ENCODE measurements around the gene ANKDD1A. TPM values are rescaled to one million over a fixed set of nuclear protein-coding genes. Genes with fewer than 3 reads are reported as not detected.

The ANKDD1A gene
- total RNA-seq, 4 donors from 2014 or later, result 0.45 to 7.8 (median 2.4) TPM

GRCh38 chr15:64930019-64930652 is 18.4 kb downstream of the ANKDD1A start:
- intact Hi-C loops (cut with DNase I), result no loop called here
- TF ChIP-seq CTCF (IDR thresholded peaks at IDR 0.05), result no peak
- 82 to 86% methylated on average over 10 of the region's 10 CpGs for WGBS, 2 donors
- H3K27me3 ChIP-seq, result no peaks in the 10 kb centered on the region
- no peaks in the 10 kb centered on the region for H3K9me3 ChIP-seq
- H3K36me3 ChIP-seq, result peaks cover 0 to 26% (median 0%) of the 10 kb centered on the region in 3 donors
- H3K27ac ChIP-seq, result no peak overlapping the region
- peaks cover 0 to 11% (median 0%) of the 10 kb centered on the region in 3 donors for H3K4me1 ChIP-seq
- no peak overlapping the region for H3K4me3 ChIP-seq
- no peak for DNase-seq

- DNase-seq, result no peak
- WGBS, 2 donors, result 68 to 75% methylated on average over 4 to 9 of the region's 11 CpGs
- H3K4me1 ChIP-seq, result peaks cover 0 to 11% (median 0%) of the 10 kb centered on the region in 3 donors
- H3K36me3 ChIP-seq, result peaks cover 0 to 27% (median 0%) of the 10 kb centered on the region in 3 donors
- intact Hi-C loops (cut with DNase I), result no loop called here
- TF ChIP-seq CTCF (IDR thresholded peaks at IDR 0.05) (no peak), POLR2A (IDR thresholded peaks at IDR 0.05) (no peak)
- no peaks in the 10 kb centered on the region for H3K27me3 ChIP-seq
- no peak overlapping the region for H3K27ac ChIP-seq
- H3K4me3 ChIP-seq, result no peak overlapping the region
- H3K9me3 ChIP-seq, result no peaks in the 10 kb centered on the region
These were observed 19.2 kb downstream of the ANKDD1A start for GRCh38 chr15:64930778-64931371.

- no peak overlapping the region for H3K4me3 ChIP-seq
- no peaks in the 10 kb centered on the region for H3K9me3 ChIP-seq
- H3K4me1 ChIP-seq, result peaks cover 0 to 11% (median 0%) of the 10 kb centered on the region in 3 donors
- DNase-seq, result no peak
- no peak overlapping the region for H3K27ac ChIP-seq
- H3K27me3 ChIP-seq, result no peaks in the 10 kb centered on the region
- WGBS, 2 donors, result 87 to 100% methylated on average over 1 to 6 of the region's 8 CpGs
- TF ChIP-seq CTCF (IDR thresholded peaks at IDR 0.05) (no peak), POLR2A (IDR thresholded peaks at IDR 0.05) (no peak)
- intact Hi-C loops (cut with DNase I), result no loop called here
- H3K36me3 ChIP-seq, result peaks cover 0 to 32% (median 0%) of the 10 kb centered on the region in 3 donors
These were observed 19.7 kb downstream of the ANKDD1A start for GRCh38 chr15:64931381-64931780.

DNA sequence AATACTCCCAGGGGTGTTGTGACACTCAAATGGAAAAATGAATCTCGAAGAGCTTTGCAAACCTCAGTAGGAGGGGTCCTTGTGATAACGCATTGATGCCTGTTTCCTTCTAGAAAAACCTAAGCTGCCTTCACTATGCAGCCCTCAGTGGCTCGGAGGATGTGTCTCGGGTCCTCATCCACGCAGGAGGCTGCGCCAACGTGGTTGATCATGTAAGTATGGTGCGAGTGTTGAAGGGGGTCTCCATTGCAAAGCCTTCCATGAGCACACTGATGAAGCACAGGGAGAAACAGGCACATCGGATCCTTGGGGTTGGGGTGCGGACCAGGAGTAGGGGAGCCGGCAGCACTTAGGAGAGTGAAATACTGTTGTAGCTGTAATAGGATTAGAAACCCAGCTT is 22.3 kb downstream of the ANKDD1A start:
- no peak for TF ChIP-seq CTCF (IDR thresholded peaks at IDR 0.05)
- TF ChIP-seq POLR2A (IDR thresholded peaks at IDR 0.05), result no peak
- no peak for DNase-seq
- 97 to 98% methylated on average over 6 to 11 of the region's 11 CpGs for WGBS, 2 donors

DNA sequence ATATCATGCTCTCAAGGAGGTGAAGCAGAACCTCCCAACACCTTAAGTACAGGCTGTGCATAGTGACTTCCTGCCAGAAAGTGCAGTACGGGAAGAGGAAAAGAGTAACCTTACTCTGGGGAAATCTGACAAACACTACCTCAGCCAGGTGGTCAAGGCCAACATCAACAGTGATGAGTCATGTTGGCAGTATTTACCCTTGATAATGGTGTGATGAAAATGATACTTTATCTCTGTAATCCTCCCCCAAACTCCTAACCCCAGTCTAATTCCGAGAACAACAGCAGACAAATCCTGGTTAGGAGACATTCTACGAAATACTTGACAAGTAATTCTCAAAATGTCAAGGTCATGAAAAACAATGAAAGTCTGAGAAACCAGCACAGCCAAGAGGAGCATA is 26.5 kb downstream of the ANKDD1A start:
- intact Hi-C loops (cut with DNase I), result no loop called here
- H3K4me3 ChIP-seq, result no peak overlapping the region
- no peak for DNase-seq
- H3K27ac ChIP-seq, result no peak overlapping the region
- peaks cover 0 to 22% (median 0%) of the 10 kb centered on the region in 3 donors for H3K36me3 ChIP-seq
- no peaks in the 10 kb centered on the region for H3K9me3 ChIP-seq
- TF ChIP-seq CTCF (IDR thresholded peaks at IDR 0.05), result no peak
- TF ChIP-seq POLR2A (IDR thresholded peaks at IDR 0.05), result no peak
- no peaks in the 10 kb centered on the region for H3K27me3 ChIP-seq
- WGBS, 2 donors, result 48 to 58% methylated on average over 3 of the region's 3 CpGs
- H3K4me1 ChIP-seq, result no peaks in the 10 kb centered on the region

More for the DNA sequence above, 22.3 kb downstream of the ANKDD1A start:
- Histone ChIP-seq H3K4me1 (peaks cover 0 to 1% (median 0%) of the 10 kb centered on the region in 3 donors), H3K27ac (no peak overlapping the region), H3K27me3 (no peaks in the 10 kb centered on the region), H3K9me3 (no peaks in the 10 kb centered on the region), H3K4me3 (no peak overlapping the region), H3K36me3 (peaks cover 0 to 35% (median 0%) of the 10 kb centered on the region in 3 donors)
- intact Hi-C loops (cut with DNase I), result no loop called here

Data from esophagus squamous epithelium (tissue), 5 donors.